Prostate gland (tissue), 2 donors: ENCODE data around the gene FBXO48.

Experiments used
- CTCF ChIP-seq, 4 experiments: fragments of 200-600 bp in 2 of 4; fragments of 450-650 bp in 2 of 4; sonication (generic) in 2 of 4; IDR thresholded peaks; 1 replicate in 3 of 4; 2 replicates in 1 of 4; pipeline ENCODE4 v1.5.1; 2016 to 2019; ENCODE audit warnings: antibody characterized with exemption in 4 of 4, mild to moderate bottlenecking in 2 of 4, moderate library complexity in 2 of 4
- POLR2A ChIP-seq: fragments of 450-650 bp; IDR thresholded peaks from one replicate; pipeline ENCODE4 v1.6.1; 2016; ENCODE audit warnings: antibody characterized with exemption, mild to moderate bottlenecking
- POLR2AphosphoS5 ChIP-seq: sonication (generic); formaldehyde crosslinking; IDR thresholded peaks from one replicate; pipeline ENCODE4 v1.6.1; 2017; ENCODE audit warnings: antibody characterized with exemption

GRCh38 chr2:68478688-68479087 is 11.6 kb upstream of the FBXO48 start:
- no peak for TF ChIP-seq CTCF (IDR thresholded peaks at IDR 0.05)
- TF ChIP-seq POLR2A, result no peak
- no peak for TF ChIP-seq POLR2AphosphoS5
